IMR-90 (cell line): ENCODE measurements around the gene ZSWIM3. TPM values are rescaled to one million over a fixed set of nuclear protein-coding genes. Genes with fewer than 3 reads are reported as not detected.
A peak's percentile ranks its signal among the peaks of the same experiment; 100 is the strongest.

Experiments
- ATAC-seq: fragments of 200-7000 bp; cut with Tn5 transposase; 2 replicates; pipeline ENCODE4 v1.9.1; 2020; ENCODE audit warnings: low read depth, mild to moderate bottlenecking, moderate library complexity
- BruUV-seq: library from RNA; stranded (reverse); fragments of 400-500 nt; replicated peaks from 2 replicates; lab custom pipeline; 2021; lab: Mats Ljungman, UMichigan
- CTCF ChIA-PET: fragments of 300-600 bp; formaldehyde crosslinking; extraction: SDS; loops from one replicate; lab custom pipeline; 2021; ENCODE audit warnings: antibody characterized with exemption; lab: Yijun Ruan, JAX
- POLR2A ChIA-PET: fragments of 300-600 bp; sonication (Branson Sonifier 250); formaldehyde crosslinking; loops from one replicate; lab custom pipeline; 2022; ENCODE audit warnings: antibody characterized with exemption; ENCODE audit not compliant: unreplicated experiment; lab: Charles Lee
- DNase-seq: peaks from one replicate; pipeline ENCODE4 v3.0.0; 2013
- H2AFZ ChIP-seq: replicated peaks from 2 replicates; pipeline ENCODE3; 2013; ENCODE audit warnings: low read length, mild to moderate bottlenecking; ENCODE audit not compliant: poor library complexity
- H2AK5ac ChIP-seq: 2 replicates; pipeline ENCODE4 v1.6.1; 2013; ENCODE audit warnings: low read depth, low read length, inconsistent platforms
- H2AK9ac ChIP-seq: replicated peaks from 2 replicates; pipeline ENCODE3; 2013; ENCODE audit warnings: mild to moderate bottlenecking, low read depth, low read length, moderate library complexity; ENCODE audit not compliant: poor library complexity
- H2BK120ac ChIP-seq: 2 replicates; pipeline ENCODE4 v1.6.1; 2013; ENCODE audit warnings: low read depth, low read length, inconsistent platforms
- H2BK15ac ChIP-seq: 3 replicates; pipeline ENCODE4 v1.6.1; 2013; ENCODE audit warnings: low read depth, low read length, inconsistent platforms
- H2BK20ac ChIP-seq: 2 replicates; pipeline ENCODE4 v1.6.1; 2013; ENCODE audit warnings: low read depth, mild to moderate bottlenecking, inconsistent platforms, low read length, moderate library complexity
- H2BK5ac ChIP-seq: 2 replicates; pipeline ENCODE4 v1.6.1; 2013; ENCODE audit warnings: mild to moderate bottlenecking, low read depth, low read length, inconsistent platforms; ENCODE audit not compliant: poor library complexity, severe bottlenecking
- H3K14ac ChIP-seq: replicated peaks from 2 replicates; pipeline ENCODE4 v1.6.1; 2013; ENCODE audit warnings: low read depth, low read length, inconsistent platforms
- H3K18ac ChIP-seq: 2 replicates; pipeline ENCODE4 v1.6.1; 2013; ENCODE audit warnings: low read depth, low read length, control low read depth
- H3K23ac ChIP-seq: 2 replicates; pipeline ENCODE4 v1.6.1; 2013; ENCODE audit warnings: low read depth, low read length, inconsistent platforms
- H3K27ac ChIP-seq: 2 replicates; pipeline ENCODE4 v1.5.1; 2013; ENCODE audit warnings: mild to moderate bottlenecking, control low read depth, low read length; ENCODE audit not compliant: insufficient read depth
- H3K27me3 ChIP-seq: 2 replicates; pipeline ENCODE4 v1.6.1; 2013; ENCODE audit warnings: low read length; ENCODE audit not compliant: control insufficient read depth, insufficient read depth
- H3K36me3 ChIP-seq: 2 replicates; pipeline ENCODE4 v1.6.1; 2013; ENCODE audit warnings: low read length, mixed read lengths; ENCODE audit not compliant: control insufficient read depth, insufficient read depth
- H3K4ac ChIP-seq: 2 replicates; pipeline ENCODE4 v1.6.1; 2013; ENCODE audit warnings: low read depth, low read length, inconsistent platforms
- H3K4me1 ChIP-seq: 2 replicates; pipeline ENCODE4 v1.6.1; 2013; ENCODE audit warnings: low read length, mixed read lengths; ENCODE audit not compliant: control insufficient read depth, insufficient read depth
- H3K4me2 ChIP-seq: 2 replicates; pipeline ENCODE4 v1.6.1; 2013; ENCODE audit warnings: low read depth, mild to moderate bottlenecking, control low read depth, low read length, moderate library complexity
- H3K4me3 ChIP-seq: 2 replicates; pipeline ENCODE4 v1.5.1; 2013; ENCODE audit warnings: low read depth, mild to moderate bottlenecking, control low read depth, low read length, moderate library complexity; ENCODE audit not compliant: insufficient read depth
- H3K56ac ChIP-seq: 2 replicates; pipeline ENCODE4 v1.6.1; 2013; ENCODE audit warnings: low read length, inconsistent platforms; ENCODE audit not compliant: insufficient read depth; ENCODE audit errors: extremely low read depth
- H3K79me1 ChIP-seq, 2 experiments: 2 replicates each; pipeline ENCODE4 v1.6.1; 2013; ENCODE audit warnings: low read length in 2 of 2, inconsistent platforms in 1 of 2, low read depth in 1 of 2
- H3K9ac ChIP-seq: 2 replicates; pipeline ENCODE4 v1.6.1; 2013; ENCODE audit warnings: low read depth, low read length, control low read depth
- H3K9me1 ChIP-seq: 2 replicates; pipeline ENCODE4 v1.6.1; 2013; ENCODE audit warnings: low read length, inconsistent platforms; ENCODE audit not compliant: insufficient read depth
- H3K9me3 ChIP-seq: 2 replicates; pipeline ENCODE4 v1.6.1; 2013; ENCODE audit warnings: low read length; ENCODE audit not compliant: control insufficient read depth, insufficient read depth
- H4K20me1 ChIP-seq: 2 replicates; pipeline ENCODE4 v1.6.1; 2013; ENCODE audit warnings: low read length, inconsistent platforms; ENCODE audit not compliant: insufficient read depth
- H4K5ac ChIP-seq: 2 replicates; pipeline ENCODE4 v1.6.1; 2013; ENCODE audit warnings: mild to moderate bottlenecking, low read depth, low read length, control low read depth
- H4K8ac ChIP-seq, 2 experiments: 2 replicates each; pipeline ENCODE4 v1.6.1; 2013; ENCODE audit warnings: low read depth in 2 of 2, low read length in 2 of 2, control low read depth in 1 of 2, inconsistent platforms in 1 of 2
- H4K91ac ChIP-seq: 2 replicates; pipeline ENCODE4 v1.6.1; 2013; ENCODE audit warnings: low read depth, low read length, inconsistent platforms; ENCODE audit not compliant: insufficient read depth
- CEBPB ChIP-seq: IDR thresholded peaks from 2 replicates; pipeline ENCODE4 v1.6.1; 2012; ENCODE audit warnings: low read depth, low read length, improper control_type of control experiment
- MAZ ChIP-seq: IDR thresholded peaks from 2 replicates; pipeline ENCODE4 v1.6.1; 2012; ENCODE audit warnings: low read depth, mild to moderate bottlenecking, low read length, improper control_type of control experiment, moderate library complexity, borderline replicate concordance
- RCOR1 ChIP-seq: IDR thresholded peaks from 2 replicates; pipeline ENCODE4 v1.6.1; 2012; ENCODE audit warnings: mild to moderate bottlenecking, low read length, improper control_type of control experiment; ENCODE audit not compliant: insufficient replicate concordance
- SMC3 ChIP-seq: fragments of 150-350 bp; IDR thresholded peaks from 2 replicates; pipeline ENCODE4 v1.6.1; 2016; ENCODE audit warnings: low read depth, mild to moderate bottlenecking, antibody characterized with exemption, low read length, moderate library complexity
- WGBS, 2 experiments: methylation state at CpG; one replicate each; pipeline versions ENCODE4 v1.1.5 to v1.1.7; 2013; ENCODE audit warnings: missing lambda C conversion rate in 2 of 2; ENCODE audit not compliant: insufficient read length in 1 of 2; ENCODE audit errors: extremely low coverage in 2 of 2; 5-methylcytosine and 5-hydroxymethylcytosine counted together
- dilution Hi-C: fragments of 300-500 bp; cut with HindIII; formaldehyde crosslinking; loops from one replicate; pipeline ENCODE4 v1.14.3; 2018; ENCODE audit warnings: low sequenced_read_pairs; ENCODE audit not compliant: unreplicated experiment
- in situ Hi-C: fragments of 300-500 bp; cut with MboI; formaldehyde crosslinking; loops from 3 replicates; pipeline ENCODE4 v1.14.3; 2019; ENCODE audit warnings: low sequenced_read_pairs, inconsistent platforms, mixed read lengths
- intact Hi-C: fragments of 100-400 bp; cut with micrococcal nuclease; formaldehyde crosslinking; loops from 2 replicates; pipeline ENCODE4 v1.10.0; 2022
- polyA plus RNA-seq, 3 experiments: library from polyadenylated mRNA; depleted of rRNA; stranded (reverse); fragments of >200 nt; gene quantifications; 2 replicates each; pipeline ENCODE4 v1.2.3, GENCODE V29; 2012; ENCODE audit warnings: low replicate concordance in 1 of 3
- total RNA-seq: library from RNA; depleted of rRNA; stranded (reverse); fragments of >200 nt; gene quantifications from 2 replicates; pipeline ENCODE4 v1.2.3, GENCODE V29; 2012

ZSWIM3 gene
- total and polyA plus RNA-seq, 2 of the 4 experiments (the other 2 are of a cell fraction) = 3.3 to 8.6 TPM

DNA sequence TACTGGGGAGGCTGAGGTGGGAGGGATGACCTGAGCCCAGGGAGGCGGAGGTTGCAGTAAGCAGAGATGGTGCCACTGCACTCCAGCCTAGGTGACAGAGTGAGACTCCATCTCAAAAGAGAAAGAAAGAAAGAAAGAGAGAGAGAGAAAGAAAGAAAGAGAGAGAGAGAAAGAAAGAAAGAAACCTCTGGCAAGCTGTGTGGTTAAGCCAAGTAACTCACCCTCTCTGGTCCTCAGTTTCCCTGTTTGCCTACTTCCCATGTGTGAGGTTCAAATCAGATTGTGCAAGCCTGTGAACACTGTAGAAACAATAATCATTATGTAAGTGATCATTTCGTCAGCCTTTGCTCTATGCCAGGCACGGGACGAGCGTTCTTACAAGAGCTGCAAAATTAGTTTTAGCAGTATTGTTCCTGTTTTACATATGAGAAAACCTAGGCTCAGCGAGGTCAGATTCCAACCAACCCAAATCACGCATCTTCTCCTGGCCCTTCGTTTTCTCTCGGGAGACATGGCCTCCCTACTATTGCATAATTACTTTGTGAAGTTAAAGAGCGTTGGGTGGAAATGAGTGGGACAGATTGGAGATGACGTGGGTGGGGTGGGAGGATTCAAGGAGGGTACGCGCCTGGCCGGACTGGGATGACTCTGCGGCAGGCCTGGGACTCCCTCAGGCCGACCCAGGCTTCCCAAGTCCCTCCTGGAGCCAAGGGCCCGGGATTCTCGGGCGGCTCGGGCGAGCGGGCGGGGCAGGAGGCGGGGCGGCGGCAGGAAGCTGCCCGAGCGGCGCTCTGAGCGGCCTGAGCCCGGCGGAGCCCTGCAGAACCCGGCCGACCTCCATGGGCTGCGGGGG is 24.2 kb upstream of the ZSWIM3 start, which contains the start of gene SNX21:
TSS of gene SNX21 (plus strand) at position 770 of the 853 bp plus-strand sequence. CDS start 121 bp downstream, outside the sequence.
- H4K91ac ChIP-seq = peak within 1 kb of the TSS; percentile 88
- H3K9ac ChIP-seq = peak within 1 kb of the TSS; percentile 94
- H2BK5ac ChIP-seq = peak within 1 kb of the TSS; percentile 82
- peak; percentile 94 for DNase-seq
- H2AK5ac ChIP-seq = peak within 1 kb of the TSS; percentile 92
- H3K79me1 ChIP-seq = peaks cover 15 to 27% of the 10 kb centered on the region in 2 experiments
- H3K36me3 ChIP-seq = peaks cover 9% of the 10 kb centered on the region
- H2BK20ac ChIP-seq = peak within 1 kb of the TSS; percentile 12; the same call in 1 of the 2 replicates
- peaks cover 17% of the 10 kb centered on the region for H3K9me1 ChIP-seq
- dilution Hi-C loops (no loop called here), intact Hi-C loops (loop anchor here (10.0 kb wide), 1 partner anchor 102 kb away; the partner anchor contains the start of gene PCIF1), in situ Hi-C loops (no loop called here)
- BruUV-seq = no TSS peak
- ChIA-PET CTCF (no interaction called here), POLR2A (no interaction called here)
- peak within 1 kb of the TSS; percentile 97 for H2AK9ac ChIP-seq
- peak within 1 kb of the TSS; percentile 68 to 96 for H4K8ac ChIP-seq
- H2AFZ ChIP-seq = peak within 1 kb of the TSS; percentile 97
- no peaks in the 10 kb centered on the region for H3K27me3 ChIP-seq
- 0% methylated on average over 11 of the region's 35 CpGs; no CpG with 5 or more reads in 1 of the 2 experiments for WGBS, 2 experiments
- H3K4me3 ChIP-seq = peak within 1 kb of the TSS; percentile 94
- H4K5ac ChIP-seq = peak within 1 kb of the TSS; percentile 86
- no peaks in the 10 kb centered on the region for H4K20me1 ChIP-seq
- peaks cover 20% of the 10 kb centered on the region for H3K4me1 ChIP-seq
- peak within 1 kb of the TSS; percentile 96 for H3K23ac ChIP-seq
- peak within 1 kb of the TSS; percentile 98 for H3K4me2 ChIP-seq
- H3K9me3 ChIP-seq = no peaks in the 10 kb centered on the region
- H3K56ac ChIP-seq = peak within 1 kb of the TSS; percentile 85
- H2BK15ac ChIP-seq = peak within 1 kb of the TSS; percentile 25; the same call in 1 of the 3 replicates
- H3K27ac ChIP-seq = peak within 1 kb of the TSS; percentile 81
- H3K14ac ChIP-seq = peak within 1 kb of the TSS; percentile 82
- peak; percentile 91 for ATAC-seq
- peak within 1 kb of the TSS; percentile 93 for H3K4ac ChIP-seq
- TF ChIP-seq RCOR1 = no peak
- TF ChIP-seq MAZ = peak; percentile 69; the same call in 1 of the 2 replicates
- peak; percentile 98 for TF ChIP-seq CEBPB
- no peak for TF ChIP-seq SMC3
- peak within 1 kb of the TSS; percentile 82 for H3K18ac ChIP-seq
- H2BK120ac ChIP-seq = peak within 1 kb of the TSS; percentile 71
